Endothelial cell of umbilical vein (primary cell): Measurements from ENCODE around the gene MUC16. TPM values are rescaled to one million over a fixed set of nuclear protein-coding genes. Genes with fewer than 3 reads are reported as not detected.
"Not testable (repeated sequence)": the region's sequence is repeated elsewhere in the genome, so short reads cannot be mapped to it uniquely, and the experiment has no call there.

ENCODE experiments used
- BruUV-seq: library from RNA; stranded (reverse); fragments of 400-500 nt; replicated peaks from 2 replicates; lab custom pipeline; 2021; lab: Mats Ljungman, UMichigan
- CTCF ChIA-PET: fragments of 300-600, 350-600 bp; sonication (Branson Sonifier 250); formaldehyde crosslinking; loops from one replicate; lab custom pipeline; 2021; ENCODE audit warnings: antibody characterized with exemption, inconsistent platforms; lab: Charles Lee
- POLR2A ChIA-PET: fragments of 300-600, 350-600 bp; sonication (Branson Sonifier 250); formaldehyde crosslinking; loops from one replicate; lab custom pipeline; 2021; ENCODE audit warnings: antibody characterized with exemption, inconsistent platforms; lab: Charles Lee
- DNase-seq: peaks from one replicate; pipeline ENCODE4 v3.0.0-alpha.2; 2011; ENCODE audit warnings: low read depth, low spot score
- FAIRE-seq: peaks from 2 replicates; lab custom pipeline; 2011; peaks lifted over from hg19 to GRCh38; lab: Jason Lieb, UNC
- H2AFZ ChIP-seq: 2 replicates; pipeline ENCODE4 v1.6.0; 2012; ENCODE audit warnings: low read depth, low read length, control low read depth, inconsistent platforms
- H3K27ac ChIP-seq: 2 replicates; pipeline ENCODE4 v1.5.1; 2011; ENCODE audit warnings: low read depth, mild to moderate bottlenecking, control low read depth, low read length, moderate library complexity; ENCODE audit not compliant: insufficient read depth
- H3K27me3 ChIP-seq, 2 experiments: 2 replicates each; pipeline versions ENCODE4 v1.6.0 to v1.6.1; 2011; ENCODE audit warnings: low read length in 2 of 2, mixed read lengths in 1 of 2; ENCODE audit not compliant: control insufficient read depth in 2 of 2, insufficient read depth in 2 of 2
- H3K36me3 ChIP-seq, 2 experiments: 2 replicates in 1 of 2; 3 replicates in 1 of 2; pipeline ENCODE4 v1.5.1; 2011; ENCODE audit warnings: low read length in 2 of 2, mild to moderate bottlenecking in 1 of 2, moderate library complexity in 1 of 2; ENCODE audit not compliant: control insufficient read depth in 2 of 2, insufficient read depth in 2 of 2; ENCODE audit errors: extremely low read depth in 1 of 2
- H3K4me1 ChIP-seq: 3 replicates; pipeline ENCODE4 v1.5.1; 2011; ENCODE audit warnings: mild to moderate bottlenecking, low read length; ENCODE audit not compliant: control insufficient read depth, insufficient read depth; ENCODE audit errors: extremely low read depth
- H3K4me2 ChIP-seq: 2 replicates; pipeline ENCODE4 v1.6.1; 2011; ENCODE audit warnings: low read length, control low read depth, mixed read lengths; ENCODE audit not compliant: insufficient read depth
- H3K4me3 ChIP-seq, 3 experiments: fragments of 200-600 bp in 1 of 3; sonication (generic), shearing (Covaris generic) in 1 of 3; replicated peaks in 1 of 3; 2 replicates each; pipeline ENCODE4 v1.5.1; 2011 to 2016; ENCODE audit warnings: control low read depth in 3 of 3, low read length in 3 of 3, mild to moderate bottlenecking in 2 of 3, inconsistent platforms in 1 of 3, low read depth in 1 of 3, moderate library complexity in 1 of 3; ENCODE audit not compliant: insufficient read depth in 1 of 3
- H3K79me2 ChIP-seq: 2 replicates; pipeline ENCODE4 v1.6.0; 2012; ENCODE audit warnings: low read length, inconsistent platforms; ENCODE audit not compliant: control insufficient read depth, insufficient read depth
- H3K9ac ChIP-seq: replicated peaks from 2 replicates; pipeline ENCODE3; 2011; ENCODE audit warnings: low read length, control low read depth; ENCODE audit not compliant: insufficient read depth; ENCODE audit errors: extremely low read depth
- H3K9me1 ChIP-seq: replicated peaks from 3 replicates; pipeline ENCODE4 v1.6.0; 2011; ENCODE audit warnings: mild to moderate bottlenecking, low read length; ENCODE audit not compliant: control insufficient read depth, insufficient read depth; ENCODE audit errors: extremely low read depth
- H3K9me3 ChIP-seq: replicated peaks from 2 replicates; pipeline ENCODE4 v1.5.1; 2012; ENCODE audit warnings: low read length, inconsistent platforms; ENCODE audit not compliant: control insufficient read depth, insufficient read depth
- H4K20me1 ChIP-seq: replicated peaks from 2 replicates; pipeline ENCODE3; 2011; ENCODE audit warnings: mild to moderate bottlenecking, low read length; ENCODE audit not compliant: control insufficient read depth, insufficient read depth; ENCODE audit errors: extremely low read depth
- FOS ChIP-seq: IDR thresholded peaks from 2 replicates; pipeline ENCODE4 v1.6.1; 2011; ENCODE audit warnings: mild to moderate bottlenecking, low read length, moderate library complexity, borderline replicate concordance; ENCODE audit not compliant: insufficient read depth
- MYC ChIP-seq: IDR thresholded peaks from one replicate; pipeline ENCODE4 v1.6.1; 2011; ENCODE audit warnings: mild to moderate bottlenecking, low read depth, low read length
- POLR2A ChIP-seq: IDR thresholded peaks from 2 replicates; pipeline ENCODE4 v1.6.1; 2012; ENCODE audit warnings: low read depth, mild to moderate bottlenecking, control low read depth, low read length
- POLR2AphosphoS5 ChIP-seq: IDR thresholded peaks from 2 replicates; pipeline ENCODE4 v1.6.1; 2012; ENCODE audit warnings: low read depth, mild to moderate bottlenecking, control low read depth, low read length, moderate library complexity; ENCODE audit not compliant: insufficient read depth
- dilution Hi-C: fragments of 300-500 bp; cut with MboI; formaldehyde crosslinking; loops from one replicate; pipeline ENCODE4 v1.15.0; 2019; ENCODE audit warnings: low sequenced_read_pairs; ENCODE audit not compliant: extremely low pct_ligation_motif_present
- intact Hi-C: fragments of 100-400 bp; cut with micrococcal nuclease; formaldehyde crosslinking; loops from one replicate; pipeline ENCODE4 v1.10.0; 2022
- polyA plus RNA-seq, 4 experiments: library from polyadenylated mRNA; depleted of rRNA in 3 of 4; stranded (reverse) in 3 of 4; unstranded in 1 of 4; fragments of >200 nt; gene quantifications; 2 replicates each; pipeline versions ENCODE4 v1.2.1 to v1.2.3, GENCODE V29; 2011 to 2012; ENCODE audit warnings: missing spikeins in 1 of 4
- total RNA-seq: library from RNA; stranded (reverse); gene quantifications from 2 replicates; pipeline ENCODE4 v1.2.3, GENCODE V29; 2021

The MUC16 gene
- total and polyA plus RNA-seq, 2 donors (not counting 3 experiments of a cell fraction or from before 2014, with no cell fraction given), result not detected

- H3K9ac ChIP-seq, result no peak overlapping the region
- H3K4me2 ChIP-seq, result no peak overlapping the region
- H3K9me3 ChIP-seq, result no peaks in the 10 kb centered on the region
- intact Hi-C loops (no loop called here), dilution Hi-C loops (no loop called here)
- H3K27me3 ChIP-seq, result no peaks in the 10 kb centered on the region
- H3K36me3 ChIP-seq, result no peaks in the 10 kb centered on the region
- H3K4me1 ChIP-seq, result no peaks in the 10 kb centered on the region
- no peak overlapping the region for H3K4me3 ChIP-seq
- CTCF ChIA-PET, result no interaction called here
- FAIRE-seq (no peak), DNase-seq (no peak)
- no TSS peak for BruUV-seq
- H4K20me1 ChIP-seq, result no peaks in the 10 kb centered on the region
- POLR2A ChIA-PET, result no interaction called here
- no peak overlapping the region for H3K27ac ChIP-seq
- TF ChIP-seq FOS (no peak), POLR2A (no peak), MYC (no peak), POLR2AphosphoS5 (no peak)
- no peaks in the 10 kb centered on the region for H3K9me1 ChIP-seq
- H3K79me2 ChIP-seq, result no peaks in the 10 kb centered on the region
- H2AFZ ChIP-seq, result no peak overlapping the region
These were observed 47.5 kb upstream of the MUC16 start for GRCh38 chr19:9057505-9058258.

- POLR2A ChIA-PET, H3K9me1 ChIP-seq, intact Hi-C loops, H3K4me2 ChIP-seq, H2AFZ ChIP-seq, FAIRE-seq, CTCF ChIA-PET, H3K9ac ChIP-seq, H4K20me1 ChIP-seq, H3K4me3 ChIP-seq, H3K79me2 ChIP-seq, DNase-seq, H3K27ac ChIP-seq, dilution Hi-C loops, H3K27me3 ChIP-seq, H3K9me3 ChIP-seq, H3K4me1 ChIP-seq, H3K36me3 ChIP-seq, BruUV-seq: not testable (repeated sequence)
These were observed 45.9 kb upstream of the MUC16 start for GRCh38 chr19:9056131-9056530.
